ENCODE results near the gene LYPD3. TPM values are rescaled to one million over a fixed set of nuclear protein-coding genes. Genes with fewer than 3 reads are reported as not detected.

Gene LYPD3
- polyA plus RNA-seq, 1 donor (not counting 4 experiments of a cell fraction or from before 2014, with no cell fraction given) = 163 TPM

- no peaks in the 10 kb centered on the region for H3K79me2 ChIP-seq (ENCODE audit: control insufficient read depth, insufficient read depth, low read length)
- no peaks in the 10 kb centered on the region for H3K9me3 ChIP-seq (ENCODE audit: control insufficient read depth, low read depth, low read length)
- H3K4me3 ChIP-seq (ENCODE audit: control insufficient read depth in 2 of 3, extremely low read depth in 1 of 3, insufficient read depth in 2 of 3, low read depth in 1 of 3, low read length in 3 of 3) = no peak overlapping the region
- no peak for DNase-seq (ENCODE audit: low read depth, low spot score)
- H3K4me1 ChIP-seq (ENCODE audit: control insufficient read depth, extremely low read depth, insufficient read depth, low read length) = no peaks in the 10 kb centered on the region
- no peaks in the 10 kb centered on the region for H3K27me3 ChIP-seq (ENCODE audit: control insufficient read depth, extremely low read depth, insufficient read depth, low read length)
- no peaks in the 10 kb centered on the region for H3K9me1 ChIP-seq (ENCODE audit: control insufficient read depth, extremely low read depth, insufficient read depth, low read length)
- H3K9ac ChIP-seq (ENCODE audit: control insufficient read depth, extremely low read depth, insufficient read depth, low read length) = no peak overlapping the region
- H3K4me2 ChIP-seq (ENCODE audit: control insufficient read depth, extremely low read depth, insufficient read depth, low read depth, low read length) = no peak overlapping the region
- dilution Hi-C loops (cut with MboI; ENCODE audit: extremely low pct_ligation_motif_present, low sequenced_read_pairs) = no loop called here
- TF ChIP-seq EZH2 (IDR thresholded peaks at IDR 0.05; ENCODE audit: low read length) (no peak), CTCF (optimal IDR thresholded peaks at IDR 0.05 in 1 of 3, IDR thresholded peaks at IDR 0.05 in 1 of 3, conservative IDR thresholded peaks at IDR 0.05 in 1 of 3; ENCODE audit: extremely low read depth in 1 of 3, insufficient read depth in 2 of 3, low read length in 3 of 3) (no peak)
- H3K27ac ChIP-seq (ENCODE audit: control insufficient read depth, insufficient read depth, low read length) = no peak overlapping the region
- no peaks in the 10 kb centered on the region for H4K20me1 ChIP-seq (ENCODE audit: control insufficient read depth, extremely low read depth, insufficient read depth, low read length)
- H3K36me3 ChIP-seq (ENCODE audit: control insufficient read depth in 2 of 2, extremely low read depth in 1 of 2, insufficient read depth in 2 of 2, low read length in 2 of 2) = peaks cover 4 to 23% of the 10 kb centered on the region in 2 experiments
- FAIRE-seq = no peak
- H2AFZ ChIP-seq (ENCODE audit: control insufficient read depth, low read length) = no peak overlapping the region
Measured at GRCh38 chr19:43483281-43483680, 17.9 kb upstream of the LYPD3 start.

GRCh38 chr19:43482193-43482592 lies 16.8 kb upstream of the LYPD3 start:
- Histone ChIP-seq H3K79me2 (ENCODE audit: control insufficient read depth, insufficient read depth, low read length) (no peaks in the 10 kb centered on the region), H3K27ac (ENCODE audit: control insufficient read depth, insufficient read depth, low read length) (no peak overlapping the region), H3K4me1 (ENCODE audit: control insufficient read depth, extremely low read depth, insufficient read depth, low read length) (no peaks in the 10 kb centered on the region), H3K27me3 (ENCODE audit: control insufficient read depth, extremely low read depth, insufficient read depth, low read length) (no peaks in the 10 kb centered on the region), H3K9me3 (ENCODE audit: control insufficient read depth, low read depth, low read length) (no peaks in the 10 kb centered on the region), H2AFZ (ENCODE audit: control insufficient read depth, low read length) (no peak overlapping the region), H4K20me1 (ENCODE audit: control insufficient read depth, extremely low read depth, insufficient read depth, low read length) (no peaks in the 10 kb centered on the region), H3K36me3 (ENCODE audit: control insufficient read depth in 2 of 2, extremely low read depth in 1 of 2, insufficient read depth in 2 of 2, low read length in 2 of 2) (peaks cover 7 to 27% of the 10 kb centered on the region in 2 experiments), H3K9ac (ENCODE audit: control insufficient read depth, extremely low read depth, insufficient read depth, low read length) (no peak overlapping the region), H3K4me2 (ENCODE audit: control insufficient read depth, extremely low read depth, insufficient read depth, low read depth, low read length) (no peak overlapping the region), H3K9me1 (ENCODE audit: control insufficient read depth, extremely low read depth, insufficient read depth, low read length) (no peaks in the 10 kb centered on the region), H3K4me3 (ENCODE audit: control insufficient read depth in 2 of 3, extremely low read depth in 1 of 3, insufficient read depth in 2 of 3, low read depth in 1 of 3, low read length in 3 of 3) (no peak overlapping the region)
- TF ChIP-seq EZH2 (IDR thresholded peaks at IDR 0.05; ENCODE audit: low read length) (no peak), CTCF (optimal IDR thresholded peaks at IDR 0.05 in 1 of 3, IDR thresholded peaks at IDR 0.05 in 1 of 3, conservative IDR thresholded peaks at IDR 0.05 in 1 of 3; ENCODE audit: extremely low read depth in 1 of 3, insufficient read depth in 2 of 3, low read length in 3 of 3) (no peak)
- no peak for FAIRE-seq
- no peak for DNase-seq (ENCODE audit: low read depth, low spot score)
- dilution Hi-C loops (cut with MboI; ENCODE audit: extremely low pct_ligation_motif_present, low sequenced_read_pairs) = no loop called here

All from keratinocyte (primary cell).